ENCODE data around the gene GOSR1.

GOSR1 gene

DNA sequence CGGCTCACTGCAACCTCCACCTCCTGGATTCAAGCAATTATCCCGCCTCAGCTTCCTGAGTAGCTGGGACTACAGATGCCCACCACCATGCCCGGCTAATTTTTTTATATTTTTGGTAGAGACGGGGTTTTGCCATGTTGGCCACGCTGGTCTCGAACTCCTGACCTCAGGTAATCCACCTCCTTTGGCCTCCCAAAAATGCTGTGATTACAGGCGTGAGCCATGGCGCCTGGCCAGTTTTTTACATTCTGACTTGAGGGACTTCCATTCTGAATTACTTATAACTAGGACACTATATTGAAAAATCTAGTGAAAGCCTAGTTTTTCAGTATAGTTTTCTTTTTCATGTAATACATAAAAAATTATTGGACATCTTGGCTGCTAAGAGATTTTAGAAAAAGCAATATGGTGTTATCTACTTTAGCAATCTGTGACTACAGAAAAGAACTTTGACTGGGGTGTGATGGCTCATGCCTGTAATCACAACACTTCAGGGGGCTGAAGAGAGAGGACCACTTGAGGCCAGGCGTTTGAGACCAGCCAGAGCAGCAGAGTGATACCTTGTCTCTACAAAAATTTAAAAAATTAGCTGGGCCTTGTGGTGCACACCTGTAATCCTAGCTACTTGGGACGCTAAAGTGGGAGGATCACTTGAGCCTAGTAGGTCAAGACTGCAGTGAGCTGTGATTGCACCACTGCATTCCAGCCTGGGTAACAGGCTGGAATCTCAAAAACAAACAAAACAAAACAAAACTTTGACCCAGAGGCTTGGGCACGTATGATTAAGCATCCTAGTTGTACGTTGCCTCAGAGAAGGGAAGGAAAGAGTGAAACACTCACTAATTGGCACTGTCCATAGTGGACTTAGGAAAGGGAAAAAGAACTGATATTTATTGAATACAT lies 26.8 kb upstream of the GOSR1 start:
- H3K4me3 ChIP-seq (ENCODE audit: low read depth, low read length): no peak overlapping the region
- no peak overlapping the region for H3K27ac ChIP-seq (ENCODE audit: extremely low read depth, low read depth, low read length)
- no peaks in the 10 kb centered on the region for H3K4me1 ChIP-seq (ENCODE audit: control insufficient read depth, insufficient read depth, low read length)
- H3K9me3 ChIP-seq (ENCODE audit: control insufficient read depth, insufficient read depth, low read depth, low read length): no peaks in the 10 kb centered on the region
- no peak for TF ChIP-seq ZNF404 (tag by site-specific recombination; IDR thresholded peaks at IDR 0.05)
- no peak for TF ChIP-seq ZNF600 (tag by site-specific recombination; IDR thresholded peaks at IDR 0.05)
- TF ChIP-seq, protein P1, sequence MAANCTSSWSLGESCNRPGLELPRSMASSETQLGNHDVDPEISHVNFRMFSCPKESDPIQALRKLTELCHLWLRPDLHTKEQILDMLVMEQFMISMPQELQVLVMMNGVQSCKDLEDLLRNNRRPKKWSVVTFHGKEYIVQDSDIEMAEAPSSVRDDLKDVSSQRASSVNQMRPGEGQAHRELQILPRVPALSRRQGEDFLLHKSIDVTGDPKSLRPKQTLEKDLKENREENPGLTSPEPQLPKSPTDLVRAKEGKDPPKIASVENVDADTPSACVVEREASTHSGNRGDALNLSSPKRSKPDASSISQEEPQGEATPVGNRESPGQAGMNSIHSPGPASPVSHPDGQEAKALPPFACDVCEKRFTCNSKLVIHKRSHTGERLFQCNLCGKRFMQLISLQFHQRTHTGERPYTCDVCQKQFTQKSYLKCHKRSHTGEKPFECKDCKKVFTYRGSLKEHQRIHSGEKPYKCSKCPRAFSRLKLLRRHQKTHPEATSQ (tag by site-specific recombination; IDR thresholded peaks at IDR 0.05): no peak
- TF ChIP-seq ZNF426 (tag by site-specific recombination; IDR thresholded peaks at IDR 0.05): no peak
- TF ChIP-seq ZNF660 (tag by site-specific recombination; IDR thresholded peaks at IDR 0.05): no peak
- no peak for TF ChIP-seq SP2 (tag by site-specific recombination; IDR thresholded peaks at IDR 0.05)
- TF ChIP-seq ZNF423 (tag by site-specific recombination; IDR thresholded peaks at IDR 0.05): no peak
- TF ChIP-seq ZNF785 (tag by site-specific recombination; IDR thresholded peaks at IDR 0.05): no peak
- TF ChIP-seq ZNF146 (tag by site-specific recombination; IDR thresholded peaks at IDR 0.05): no peak
- TF ChIP-seq HIC1 (tag by site-specific recombination; IDR thresholded peaks at IDR 0.05): no peak
- no peak for TF ChIP-seq KLF7 (tag by site-specific recombination; IDR thresholded peaks at IDR 0.05; ENCODE audit: borderline replicate concordance)
- TF ChIP-seq ZNF266 (tag by site-specific recombination; IDR thresholded peaks at IDR 0.05; ENCODE audit: low read depth): no peak
- no peak for TF ChIP-seq ZNF133 (tag by site-specific recombination; IDR thresholded peaks at IDR 0.05)
- no peak for TF ChIP-seq TSHZ1 (tag by site-specific recombination; IDR thresholded peaks at IDR 0.05; ENCODE audit: borderline replicate concordance)
- no peak for TF ChIP-seq ZNF701 (tag by site-specific recombination; IDR thresholded peaks at IDR 0.05)
- TF ChIP-seq, protein P2, sequence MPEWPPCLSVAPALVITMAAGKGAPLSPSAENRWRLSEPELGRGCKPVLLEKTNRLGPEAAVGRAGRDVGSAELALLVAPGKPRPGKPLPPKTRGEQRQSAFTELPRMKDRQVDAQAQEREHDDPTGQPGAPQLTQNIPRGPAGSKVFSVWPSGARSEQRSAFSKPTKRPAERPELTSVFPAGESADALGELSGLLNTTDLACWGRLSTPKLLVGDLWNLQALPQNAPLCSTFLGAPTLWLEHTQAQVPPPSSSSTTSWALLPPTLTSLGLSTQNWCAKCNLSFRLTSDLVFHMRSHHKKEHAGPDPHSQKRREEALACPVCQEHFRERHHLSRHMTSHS (tag by site-specific recombination; IDR thresholded peaks at IDR 0.05): no peak
- no peak for TF ChIP-seq ZNF623 (tag by site-specific recombination; IDR thresholded peaks at IDR 0.05)
- TF ChIP-seq, protein P3, sequence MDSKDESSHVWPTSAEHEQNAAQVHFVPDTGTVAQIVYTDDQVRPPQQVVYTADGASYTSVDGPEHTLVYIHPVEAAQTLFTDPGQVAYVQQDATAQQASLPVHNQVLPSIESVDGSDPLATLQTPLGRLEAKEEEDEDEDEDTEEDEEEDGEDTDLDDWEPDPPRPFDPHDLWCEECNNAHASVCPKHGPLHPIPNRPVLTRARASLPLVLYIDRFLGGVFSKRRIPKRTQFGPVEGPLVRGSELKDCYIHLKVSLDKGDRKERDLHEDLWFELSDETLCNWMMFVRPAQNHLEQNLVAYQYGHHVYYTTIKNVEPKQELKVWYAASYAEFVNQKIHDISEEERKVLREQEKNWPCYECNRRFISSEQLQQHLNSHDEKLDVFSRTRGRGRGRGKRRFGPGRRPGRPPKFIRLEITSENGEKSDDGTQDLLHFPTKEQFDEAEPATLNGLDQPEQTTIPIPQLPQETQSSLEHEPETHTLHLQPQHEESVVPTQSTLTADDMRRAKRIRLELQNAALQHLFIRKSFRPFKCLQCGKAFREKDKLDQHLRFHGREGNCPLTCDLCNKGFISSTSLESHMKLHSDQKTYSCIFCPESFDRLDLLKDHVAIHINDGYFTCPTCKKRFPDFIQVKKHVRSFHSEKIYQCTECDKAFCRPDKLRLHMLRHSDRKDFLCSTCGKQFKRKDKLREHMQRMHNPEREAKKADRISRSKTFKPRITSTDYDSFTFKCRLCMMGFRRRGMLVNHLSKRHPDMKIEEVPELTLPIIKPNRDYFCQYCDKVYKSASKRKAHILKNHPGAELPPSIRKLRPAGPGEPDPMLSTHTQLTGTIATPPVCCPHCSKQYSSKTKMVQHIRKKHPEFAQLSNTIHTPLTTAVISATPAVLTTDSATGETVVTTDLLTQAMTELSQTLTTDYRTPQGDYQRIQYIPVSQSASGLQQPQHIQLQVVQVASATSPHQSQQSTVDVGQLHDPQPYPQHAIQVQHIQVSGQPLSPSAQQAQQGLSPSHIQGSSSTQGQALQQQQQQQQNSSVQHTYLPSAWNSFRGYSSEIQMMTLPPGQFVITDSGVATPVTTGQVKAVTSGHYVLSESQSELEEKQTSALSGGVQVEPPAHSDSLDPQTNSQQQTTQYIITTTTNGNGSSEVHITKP (tag by site-specific recombination; IDR thresholded peaks at IDR 0.05): no peak
- H3K36me3 ChIP-seq (ENCODE audit: control insufficient read depth in 2 of 2, insufficient read depth in 1 of 2, low read length in 2 of 2): peaks cover 50 to 63% of the 10 kb centered on the region in 2 experiments
- CTCF ChIA-PET: interaction anchor here (1.2 kb wide), 1 partner anchor 110 kb away, joined by 4 read pairs; no protein-coding TSS in a partner anchor
- POLR2A ChIA-PET: no interaction called here

All from HEK293 (cell line).